Retinal pigment epithelial cell (primary cell): ENCODE measurements around the gene HDAC9.

ENCODE experiments used
- DNase-seq: peaks from one replicate; pipeline ENCODE4 v3.0.0-alpha.2; 2010; ENCODE audit warnings: low read depth
- H3K4me3 ChIP-seq: 2 replicates; pipeline ENCODE4 v1.5.1; 2011; ENCODE audit warnings: mild to moderate bottlenecking, low read length, control low read depth, moderate library complexity
- CTCF ChIP-seq: conservative IDR thresholded peaks from 2 replicates; pipeline ENCODE4 v1.5.1; 2011; ENCODE audit warnings: low read depth, low read length, control low read depth, inconsistent platforms

The HDAC9 gene

DNA sequence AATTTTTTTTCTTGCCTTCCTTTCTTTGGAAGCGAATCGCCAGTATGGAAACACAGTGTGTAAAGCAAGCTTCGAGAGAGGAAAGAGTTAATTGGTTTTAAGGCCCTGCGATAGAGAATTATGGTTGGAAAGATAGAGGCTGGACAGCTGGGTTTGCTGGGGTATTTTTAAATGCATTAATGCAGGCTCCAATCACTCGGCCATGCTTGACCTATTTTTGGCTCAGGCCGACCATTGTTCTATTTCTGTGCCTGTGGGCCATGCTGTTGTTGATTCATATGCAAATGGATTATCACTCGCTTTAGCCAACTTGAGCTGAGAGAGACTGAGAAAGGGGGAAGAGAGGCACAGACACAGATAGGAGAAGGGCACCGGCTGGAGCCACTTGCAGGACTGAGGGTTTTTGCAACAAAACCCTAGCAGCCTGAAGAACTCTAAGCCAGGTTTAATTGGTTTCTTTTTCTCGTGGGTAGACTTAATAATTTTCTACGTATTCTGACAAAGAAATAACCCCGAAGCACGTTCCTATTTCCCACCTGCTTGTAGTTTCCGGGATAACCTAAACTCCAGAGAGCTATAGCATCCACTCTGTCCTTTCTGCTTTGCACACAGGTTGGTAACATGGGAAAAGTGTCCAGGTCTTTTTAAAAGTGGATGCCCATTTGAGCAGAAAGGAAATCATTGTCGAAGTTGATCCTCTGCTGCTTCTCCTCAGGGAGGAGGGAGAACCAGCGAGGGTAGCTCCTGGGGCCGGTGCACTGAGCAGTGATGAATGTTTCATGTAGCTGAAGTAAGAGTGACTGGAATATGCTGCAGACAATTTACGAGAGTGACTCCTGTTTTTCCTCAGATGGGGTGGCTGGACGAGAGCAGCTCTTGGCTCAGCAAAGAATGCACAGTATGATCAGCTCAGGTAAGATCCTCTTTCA lies at the start of gene HDAC9:
HDAC9 (plus strand) TSS at position 338 of the 929 bp plus-strand sequence; CDS start at position 892, 554 bp downstream.
- no peak for DNase-seq
- TF ChIP-seq CTCF = no peak
- H3K4me3 ChIP-seq = peak within 1 kb of the TSS; percentile 64

GRCh38 chr7:18445916-18446520 lies 49.5 kb upstream of the HDAC9 start:
- no peak for TF ChIP-seq CTCF
- no peak overlapping the region for H3K4me3 ChIP-seq
- no peak for DNase-seq

DNA sequence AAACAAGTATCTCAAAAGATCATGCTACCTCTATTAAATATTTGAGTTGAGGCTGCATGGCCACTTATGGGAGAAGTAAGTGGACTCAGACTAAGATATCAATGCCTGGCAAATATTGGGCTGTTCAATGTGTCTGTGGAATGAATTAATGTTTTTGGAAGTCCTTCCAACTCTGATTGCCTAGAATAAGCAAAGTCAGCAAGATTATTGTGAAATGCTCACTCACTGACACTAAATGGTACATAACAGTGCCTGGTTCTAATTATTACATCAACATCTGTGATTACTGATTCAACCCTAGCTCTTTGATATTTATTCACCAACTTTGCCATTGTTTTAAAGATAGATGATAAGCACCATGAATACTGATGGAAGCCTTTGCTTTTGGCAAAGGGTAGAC lies 45.5 kb upstream of the HDAC9 start:
- TF ChIP-seq CTCF = no peak
- no peak for DNase-seq
- H3K4me3 ChIP-seq = no peak overlapping the region

DNA sequence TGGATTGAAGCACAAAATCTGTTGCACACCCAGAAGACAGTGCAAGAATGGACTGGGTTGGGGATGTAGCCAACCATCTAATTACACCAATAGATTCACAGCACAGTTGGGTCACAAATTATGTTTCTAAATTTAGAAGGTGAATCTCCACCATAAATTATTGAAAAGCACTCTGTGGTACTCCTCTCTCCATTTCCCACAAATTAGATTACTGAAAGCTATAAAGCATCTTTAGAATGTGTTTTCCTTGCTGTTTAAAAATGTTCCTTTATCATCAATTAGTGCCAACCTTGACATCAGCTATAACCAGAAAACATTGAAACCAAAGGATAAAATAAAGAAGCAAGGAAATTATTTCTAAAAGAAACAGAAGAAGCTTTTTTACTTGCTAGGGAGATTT lies 39.9 kb upstream of the HDAC9 start:
- H3K4me3 ChIP-seq = no peak overlapping the region
- DNase-seq = no peak
- no peak for TF ChIP-seq CTCF

GRCh38 chr7:18457832-18458231 lies 37.7 kb upstream of the HDAC9 start:
- no peak overlapping the region for H3K4me3 ChIP-seq
- DNase-seq = no peak
- no peak for TF ChIP-seq CTCF

GRCh38 chr7:18458830-18459229 lies 36.7 kb upstream of the HDAC9 start:
- H3K4me3 ChIP-seq = no peak overlapping the region
- no peak for TF ChIP-seq CTCF
- no peak for DNase-seq
